Renal pelvis (tissue), 4 donors: ENCODE data around the gene MEPCE. TPM values are rescaled to one million over a fixed set of nuclear protein-coding genes. Genes with fewer than 3 reads are reported as not detected.
"Not testable (repeated sequence)": the region's sequence is repeated elsewhere in the genome, so short reads cannot be mapped to it uniquely, and the experiment has no call there.

Source experiments
- DNase-seq: peaks from one replicate; pipeline ENCODE4 v3.0.0-alpha.2; 2013
- polyA plus RNA-seq, 3 donors: library from polyadenylated mRNA; unstranded; fragments of 120-200 nt; gene quantifications; one replicate each; pipeline ENCODE4 v1.2.1, GENCODE V29; 2013; ENCODE audit not compliant: insufficient read length in 3 of 3

Gene MEPCE
- polyA plus RNA-seq, 3 donors = 55.0 to 63.4 (median 62.5) TPM

GRCh38 chr7:100453854-100454253, 24.2 kb downstream of the MEPCE start:
- not testable (repeated sequence) for DNase-seq

DNA sequence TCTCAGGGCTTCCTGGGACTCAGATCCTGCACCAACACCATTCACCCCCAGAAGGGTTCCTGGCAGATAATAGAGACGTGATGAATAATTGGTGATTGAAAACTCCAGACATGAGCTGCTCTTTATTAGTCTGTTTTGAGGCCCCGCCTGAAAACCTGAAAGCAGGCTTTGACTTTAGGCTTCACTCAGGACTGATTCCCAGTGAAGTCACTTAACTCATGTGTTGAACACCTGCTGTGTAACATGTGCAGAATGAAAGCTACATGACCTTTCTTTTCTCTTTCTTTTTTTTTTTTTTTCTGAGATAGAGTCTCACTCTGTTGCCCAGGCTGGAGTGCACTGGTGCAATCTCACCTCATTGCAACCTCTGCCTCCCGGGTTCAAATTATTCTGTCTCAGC, 25.6 kb downstream of the MEPCE start:
- DNase-seq = no peak

DNA sequence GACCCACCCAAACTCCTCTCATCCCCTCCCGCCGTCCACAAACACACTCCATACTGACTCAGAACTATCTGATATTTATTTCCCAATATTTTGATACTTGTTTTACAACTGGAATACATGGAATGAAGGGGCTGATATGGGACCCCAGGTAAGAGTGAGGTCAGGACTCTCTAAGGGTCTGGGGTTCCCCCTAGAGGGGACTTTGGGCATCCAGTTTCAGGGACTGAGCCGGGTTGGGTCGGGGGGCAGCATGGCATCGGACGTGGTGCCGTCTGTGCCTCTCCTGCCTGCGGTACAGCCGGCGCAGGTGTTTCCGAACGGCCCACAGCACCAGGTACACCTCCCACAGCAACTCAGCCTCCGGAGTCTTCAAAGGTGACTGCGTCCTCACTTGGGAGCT, 26.9 kb downstream of the MEPCE start:
- no peak for DNase-seq

DNA sequence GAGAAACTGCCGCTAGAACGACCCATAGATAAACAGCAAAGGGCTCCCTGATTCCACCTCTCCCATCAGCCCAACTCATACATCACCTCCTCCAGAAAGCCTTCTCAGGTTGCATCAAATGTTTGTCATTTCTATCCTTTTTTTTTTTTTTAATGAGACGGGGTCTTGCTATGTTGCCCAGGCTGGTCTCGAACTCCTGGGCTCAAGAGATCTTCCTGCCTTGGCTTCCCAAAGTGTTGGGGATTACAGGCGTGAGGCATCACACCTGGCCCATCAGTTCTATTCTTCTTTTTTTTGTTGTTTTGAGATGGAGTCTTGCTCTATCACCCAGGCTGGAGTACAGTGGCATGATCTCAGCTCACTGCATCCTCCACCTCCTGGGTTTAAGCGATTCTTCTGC, 27.4 kb downstream of the MEPCE start:
- DNase-seq = no peak

DNA sequence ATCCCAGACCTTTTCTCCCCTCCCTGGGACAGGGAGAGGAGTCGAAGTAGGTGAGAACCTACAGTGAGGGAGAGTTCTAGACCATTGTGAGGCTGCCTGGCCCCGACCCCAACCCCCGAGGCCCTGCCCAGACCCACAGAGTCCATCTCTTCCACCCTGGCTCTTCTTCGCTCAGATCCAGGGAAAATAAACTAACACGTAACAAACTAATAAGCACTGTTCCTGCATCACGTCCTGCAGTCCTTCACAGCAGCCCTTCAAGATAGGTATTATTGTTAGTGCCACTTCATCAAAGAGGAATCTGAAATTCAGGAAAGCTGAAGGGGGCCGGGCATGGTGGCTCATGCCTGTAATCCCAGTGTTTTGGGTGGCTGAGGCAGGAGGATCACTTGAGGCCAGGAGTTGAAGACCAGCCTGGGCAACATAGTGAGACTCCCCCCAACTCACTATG, 34.6 kb downstream of the MEPCE start, which contains the start of gene SPACDR:
TSS of gene SPACDR (minus strand) at position 51 of the 451 bp plus-strand sequence. CDS start 235 bp downstream, outside the sequence.
- no peak for DNase-seq

DNA sequence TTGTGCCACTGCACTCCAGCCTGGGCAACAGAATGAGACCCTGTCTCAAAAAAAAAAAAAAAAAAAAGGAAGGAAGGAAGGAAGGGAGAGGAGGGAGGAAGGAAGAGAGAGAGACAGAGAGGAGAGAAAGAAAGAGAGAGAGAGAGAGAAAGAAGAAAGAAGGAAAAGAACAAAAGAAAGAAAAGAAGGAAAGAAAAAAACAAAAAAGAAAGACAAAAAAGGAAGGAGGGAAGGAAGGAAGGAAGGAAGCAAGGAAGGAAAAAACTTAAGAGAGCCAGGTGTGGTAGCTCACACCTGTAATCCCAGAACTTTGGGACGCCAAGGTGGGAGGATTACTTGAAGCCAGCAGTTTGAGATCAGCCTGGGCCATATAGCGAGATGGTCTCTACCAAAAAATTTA, 35.2 kb downstream of the MEPCE start:
- no peak for DNase-seq

GRCh38 chr7:100465299-100465698, 35.7 kb downstream of the MEPCE start:
- DNase-seq = no peak

DNA sequence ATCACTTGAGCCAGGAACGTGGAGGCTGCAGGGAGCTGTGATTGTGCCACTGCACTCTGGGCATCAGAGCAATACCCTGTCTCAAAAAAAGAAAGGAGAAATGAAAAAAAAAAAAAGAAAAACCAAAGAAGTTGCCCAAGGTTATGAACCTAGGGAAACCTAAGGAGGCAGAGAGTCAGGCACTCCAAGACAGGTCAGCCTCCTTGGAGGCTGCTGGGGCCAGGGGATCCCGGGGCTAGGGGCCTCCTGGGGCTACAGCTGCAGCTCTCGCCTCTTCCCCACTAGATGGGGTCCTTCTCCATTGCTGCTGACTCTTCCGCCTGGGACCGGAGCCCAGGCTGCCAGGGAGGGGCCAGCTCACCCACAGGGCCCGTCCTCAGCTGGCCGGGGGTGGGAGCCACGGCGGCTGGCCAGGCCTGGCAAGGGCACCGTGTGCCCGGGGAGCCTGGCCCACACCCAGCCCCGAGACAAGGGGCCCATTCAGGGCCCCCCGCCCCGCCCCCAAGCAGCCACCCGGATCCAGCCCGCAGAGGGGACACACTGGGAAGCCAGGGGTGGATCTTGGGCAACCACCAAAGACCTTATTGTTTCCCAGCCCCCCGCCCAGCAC, 36.2 kb downstream of the MEPCE start:
- peak; percentile 62 for DNase-seq

DNA sequence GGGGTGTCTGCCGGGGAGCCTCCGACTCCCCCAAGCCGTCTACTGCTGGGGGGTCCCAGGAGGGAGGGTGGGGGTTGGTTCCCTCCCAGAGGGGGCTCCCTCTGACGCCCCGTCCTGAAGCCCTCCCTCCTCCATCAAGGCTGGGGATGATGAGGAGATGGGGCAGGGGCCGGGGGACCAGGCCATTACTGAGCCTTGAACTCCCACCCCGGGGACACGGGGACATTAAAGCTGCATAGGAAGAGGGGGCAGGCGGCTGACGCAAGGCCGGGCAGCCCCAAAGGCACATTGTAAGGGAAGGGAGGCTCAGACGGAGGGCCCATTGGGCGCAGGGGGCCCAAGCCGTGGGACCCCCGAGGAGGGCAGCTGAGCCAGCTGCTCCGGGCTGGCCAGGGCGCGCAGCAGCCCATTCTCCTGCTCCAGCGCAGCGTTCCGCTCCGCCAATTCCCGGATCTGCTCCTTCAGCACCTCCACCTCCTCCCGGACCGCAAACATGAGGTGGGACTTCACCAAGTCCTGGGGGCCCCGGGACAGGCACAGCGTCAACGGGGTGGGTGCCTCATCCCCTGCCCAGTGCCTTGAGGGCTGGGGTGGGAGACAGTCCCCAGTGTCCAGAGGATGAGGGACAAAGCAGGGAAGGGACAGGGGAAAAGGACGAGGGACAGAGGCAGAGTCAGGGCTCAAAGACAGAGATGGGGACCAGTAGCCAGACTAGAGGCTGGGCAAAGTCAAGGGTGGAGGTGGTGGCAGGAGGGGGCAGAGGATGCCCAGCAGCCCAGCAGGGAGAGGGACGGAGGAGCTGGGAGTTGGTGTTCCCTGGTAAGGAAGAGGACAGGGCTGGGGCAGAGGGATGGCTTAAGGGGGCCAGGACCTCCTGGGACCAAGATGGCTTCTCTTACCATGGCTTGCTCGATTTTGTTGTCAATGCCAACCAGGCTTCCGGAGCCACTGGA, 37.3 kb downstream of the MEPCE start:
- no peak for DNase-seq

- no peak for DNase-seq
Measured at GRCh38 chr7:100467638-100468373, 38.2 kb downstream of the MEPCE start.

DNA sequence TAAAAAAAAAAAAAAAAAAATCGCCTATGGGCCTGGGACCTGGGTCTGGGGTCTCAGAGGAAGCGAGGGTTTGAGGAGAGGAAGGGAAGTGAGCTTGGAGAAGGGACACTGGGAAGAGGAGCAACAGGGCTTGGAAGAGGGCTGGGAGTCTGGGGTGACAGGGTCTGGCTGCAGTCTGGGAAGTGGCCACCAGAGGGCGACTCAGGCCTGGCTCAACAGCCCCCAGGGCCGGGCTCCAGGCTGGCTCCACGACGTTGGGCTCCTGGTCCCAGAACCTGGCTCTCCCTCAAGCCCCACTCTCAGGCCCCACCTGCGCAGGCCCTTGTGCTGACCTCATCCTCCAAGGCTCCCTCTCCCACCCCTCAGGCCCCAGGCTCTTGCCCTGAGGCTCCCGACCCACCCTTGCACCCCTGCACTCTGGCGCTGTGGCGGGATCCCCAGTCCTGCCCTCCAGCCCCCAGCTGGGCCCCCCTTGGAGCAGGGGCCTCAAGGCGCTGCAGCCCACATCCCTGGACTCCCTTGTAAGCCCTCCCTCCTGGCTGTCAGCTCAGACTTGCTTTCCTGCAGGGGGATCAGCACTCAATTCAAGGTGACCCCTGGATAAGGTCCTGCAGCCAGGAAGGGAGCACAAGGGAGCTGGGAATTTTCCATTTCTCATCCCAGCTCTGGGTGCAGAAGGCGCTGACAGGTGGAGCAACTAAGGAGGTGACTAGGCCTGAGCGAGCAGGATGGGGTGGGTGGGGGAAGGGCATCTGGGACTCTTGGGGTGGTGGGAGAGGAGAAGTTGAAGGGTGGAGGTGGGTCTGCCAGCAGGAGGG, 39.8 kb downstream of the MEPCE start:
- no peak for DNase-seq

DNA sequence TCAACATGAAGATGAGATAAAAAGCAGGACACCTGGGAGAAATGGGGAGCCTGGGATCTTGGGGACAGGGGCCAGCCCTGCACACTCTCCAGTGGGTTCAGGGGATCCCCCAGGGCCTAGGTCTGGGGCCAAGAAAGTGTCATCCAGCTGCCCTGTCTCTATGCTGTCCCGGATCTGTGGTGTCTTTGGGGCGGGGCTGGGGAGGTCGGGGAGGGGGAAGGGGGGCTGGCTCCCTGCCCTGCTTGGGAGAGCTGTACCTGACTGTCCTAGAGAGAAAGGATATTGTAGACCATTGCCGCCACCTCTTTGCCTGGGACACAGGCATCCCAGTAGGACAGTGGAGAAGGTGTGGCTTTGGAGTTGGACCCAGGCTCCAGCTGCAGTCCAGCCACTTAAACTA, 41.4 kb downstream of the MEPCE start:
- DNase-seq = no peak

GRCh38 chr7:100472121-100472851, 42.7 kb downstream of the MEPCE start:
- DNase-seq = no peak

GRCh38 chr7:100472854-100473499, 43.3 kb downstream of the MEPCE start:
- no peak for DNase-seq

GRCh38 chr7:100475549-100475948, 45.9 kb downstream of the MEPCE start:
- DNase-seq = no peak

DNA sequence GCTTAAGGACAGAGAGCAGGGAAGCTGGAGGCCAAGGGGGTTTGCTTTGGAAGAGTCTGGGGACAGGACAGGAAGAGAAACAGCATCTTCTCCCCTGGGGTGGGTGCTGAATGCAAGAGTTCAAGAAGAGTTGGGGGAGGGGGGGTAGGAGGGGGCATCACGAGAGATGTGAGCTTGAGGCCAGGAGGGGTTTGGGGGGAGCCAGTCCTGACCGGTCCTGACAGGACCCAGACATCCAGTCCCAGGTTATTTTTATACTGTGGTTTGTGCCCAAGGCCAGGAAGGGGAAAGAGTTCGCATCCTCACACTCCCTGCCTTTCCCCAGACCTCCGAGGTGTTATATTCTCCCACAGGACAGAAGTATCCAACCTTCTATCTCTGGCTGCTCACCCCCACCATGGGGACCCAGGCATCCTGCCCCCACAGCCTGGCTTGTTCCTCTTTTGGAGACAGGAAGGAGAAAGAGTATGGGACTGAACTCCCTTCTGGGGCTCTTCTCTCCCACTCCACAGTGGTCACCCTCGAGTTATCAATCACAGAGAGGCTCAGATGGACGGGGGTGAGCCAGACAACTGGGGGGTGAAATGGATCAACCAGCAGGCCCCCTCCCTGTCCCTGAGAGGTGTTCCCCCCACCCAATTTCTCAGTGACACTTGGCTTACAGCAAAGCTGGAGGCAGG, 46.6 kb downstream of the MEPCE start:
- DNase-seq = no peak

DNA sequence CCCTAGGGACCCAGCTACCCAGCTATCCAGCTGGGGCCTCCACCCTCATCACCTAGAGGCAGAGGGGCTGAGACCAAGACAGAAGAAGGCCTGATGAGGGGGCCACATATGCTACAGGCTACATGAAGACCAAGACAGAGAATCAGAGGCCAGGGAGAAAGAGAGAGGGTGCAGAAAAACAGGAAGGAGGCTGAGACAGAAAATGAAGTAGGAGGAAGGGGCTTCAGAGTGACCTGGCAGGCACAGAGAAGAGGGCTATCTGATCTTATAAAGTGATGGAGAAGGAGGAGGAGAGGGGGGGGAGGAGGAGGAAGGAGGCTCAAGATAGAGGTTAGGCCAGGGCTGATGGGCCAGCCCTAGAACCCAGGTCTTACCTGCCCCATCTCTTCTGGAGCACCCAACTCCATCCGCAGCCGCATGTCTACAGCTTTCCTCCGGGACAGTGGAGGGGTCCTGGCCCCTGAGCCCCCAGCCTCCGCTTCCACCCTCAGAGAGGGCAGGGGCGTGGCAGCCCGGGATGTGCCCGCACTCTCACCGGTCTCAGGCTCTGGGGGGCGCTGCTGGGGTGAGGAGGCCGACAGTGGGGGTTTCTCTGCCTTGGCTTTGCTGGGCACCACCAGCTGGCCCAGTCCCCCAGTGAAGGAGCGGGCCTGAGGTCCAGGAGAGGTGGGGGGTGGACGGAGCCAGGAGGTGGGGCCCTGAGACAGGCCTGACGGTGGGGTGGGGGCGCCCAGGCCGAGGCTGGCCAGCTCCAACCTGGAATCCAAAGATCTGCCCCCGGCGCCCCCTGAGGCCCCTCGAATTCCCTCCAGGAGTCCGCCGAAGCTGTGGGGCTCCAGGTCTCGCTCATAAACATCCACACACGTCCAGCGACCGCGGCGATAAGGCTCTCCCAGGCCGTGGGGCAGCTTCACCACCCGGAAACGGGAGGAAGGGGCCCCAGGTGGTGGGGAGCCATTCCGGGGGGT, 47.6 kb downstream of the MEPCE start:
- DNase-seq = no peak

DNA sequence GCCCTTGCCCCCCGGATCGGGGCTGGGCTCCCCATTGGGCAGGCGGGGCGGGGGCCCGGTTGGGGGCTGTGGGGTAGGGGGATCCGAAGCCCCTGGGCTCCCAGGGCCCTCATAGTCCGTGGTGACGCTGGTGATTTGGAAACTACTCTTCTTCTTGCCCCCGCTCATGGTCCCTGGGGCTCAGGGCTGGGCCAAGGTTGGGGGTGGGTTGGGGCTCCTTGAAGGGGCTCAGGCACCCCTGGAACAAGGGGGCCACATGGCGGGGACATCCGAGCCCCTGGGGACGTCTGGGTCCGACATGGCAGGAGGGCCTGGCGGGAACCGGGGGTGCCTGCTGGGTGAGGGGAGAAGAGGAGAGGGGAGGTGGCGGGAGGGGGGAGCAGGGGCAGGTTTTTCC, 48.2 kb downstream of the MEPCE start:
- no peak for DNase-seq
